ENCODE data around the gene TPGS1.

TPGS1 gene

DNA sequence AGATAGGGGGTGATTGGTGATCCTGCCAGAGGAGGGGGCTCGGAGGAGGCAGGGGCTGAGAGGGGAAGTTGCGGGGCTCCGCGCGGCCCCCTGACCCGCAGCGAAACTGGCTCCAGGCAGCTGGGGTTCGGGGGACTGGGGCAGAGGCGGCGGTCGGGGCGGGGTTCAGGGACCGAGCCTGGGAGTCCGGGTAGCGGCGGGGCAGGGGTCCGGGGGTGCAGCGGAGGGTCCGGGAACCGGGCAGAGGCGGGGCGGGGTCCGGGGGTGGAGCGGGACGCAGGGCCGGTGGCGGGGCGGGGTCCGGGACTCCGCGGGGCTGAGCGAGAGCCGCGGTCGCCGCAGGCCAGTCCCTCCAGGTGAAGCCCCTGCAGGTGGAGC lies 9.8 kb upstream of the TPGS1 start:
- Histone ChIP-seq H2AFZ (ENCODE audit: low read length) (no peak overlapping the region), H3K79me2 (ENCODE audit: insufficient read depth, low read length) (no peaks in the 10 kb centered on the region), H3K4me3 (ENCODE audit: low read depth, low read length, poor library complexity, severe bottlenecking) (no peak overlapping the region), H3K27me3 (ENCODE audit: insufficient read depth, low read length) (no peaks in the 10 kb centered on the region), H3K27ac (ENCODE audit: low read depth, low read length, poor library complexity, severe bottlenecking) (no peak overlapping the region), H3K4me2 (ENCODE audit: low read length) (no peak overlapping the region), H3K9me2 (ENCODE audit: low read depth, low read length) (no peaks in the 10 kb centered on the region), H3K36me3 (ENCODE audit: insufficient read depth, low read length) (no peaks in the 10 kb centered on the region), H3F3A (ENCODE audit: insufficient read depth, low read length) (no peaks in the 10 kb centered on the region), H3K4me1 (ENCODE audit: insufficient read depth, low read length, severe bottlenecking) (no peaks in the 10 kb centered on the region), H3K9ac (ENCODE audit: low read length) (no peak overlapping the region), H4K20me1 (ENCODE audit: insufficient read depth, low read length) (no peaks in the 10 kb centered on the region), H3K9me3 (ENCODE audit: low read length) (0 out of 2 replicates have a peak, but pooled peaks cover under 1% of the 10 kb centered on the region)
- no peak for TF ChIP-seq EZH2 (IDR thresholded peaks at IDR 0.05; ENCODE audit: borderline replicate concordance, low read length)

DNA sequence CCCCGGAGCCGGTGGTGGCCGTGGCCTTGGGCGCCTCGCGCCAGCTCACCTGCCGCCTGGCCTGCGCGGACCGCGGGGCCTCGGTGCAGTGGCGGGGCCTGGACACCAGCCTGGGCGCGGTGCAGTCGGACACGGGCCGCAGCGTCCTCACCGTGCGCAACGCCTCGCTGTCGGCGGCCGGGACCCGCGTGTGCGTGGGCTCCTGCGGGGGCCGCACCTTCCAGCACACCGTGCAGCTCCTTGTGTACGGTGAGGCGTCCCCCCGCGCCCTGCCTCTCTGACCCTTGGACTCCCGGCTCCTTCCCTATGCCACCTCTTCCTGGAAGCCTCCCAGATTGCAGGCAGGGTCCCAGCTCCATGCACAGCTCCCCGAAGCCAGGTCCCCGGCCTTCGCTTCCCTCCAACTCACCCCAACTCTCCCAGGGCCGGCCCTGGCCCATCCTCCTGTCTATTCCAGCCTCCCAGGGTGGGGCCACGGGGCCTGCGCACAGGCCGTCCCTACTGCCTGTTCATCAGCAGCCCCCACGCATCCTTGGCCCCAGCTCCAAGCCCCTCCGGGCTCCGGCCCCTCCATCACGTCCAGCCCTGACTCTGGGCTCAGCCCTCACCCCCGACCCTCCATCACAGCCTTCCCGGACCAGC lies 9.3 kb upstream of the TPGS1 start:
- no peak overlapping the region for H3K4me2 ChIP-seq (ENCODE audit: low read length)
- TF ChIP-seq, protein P1, sequence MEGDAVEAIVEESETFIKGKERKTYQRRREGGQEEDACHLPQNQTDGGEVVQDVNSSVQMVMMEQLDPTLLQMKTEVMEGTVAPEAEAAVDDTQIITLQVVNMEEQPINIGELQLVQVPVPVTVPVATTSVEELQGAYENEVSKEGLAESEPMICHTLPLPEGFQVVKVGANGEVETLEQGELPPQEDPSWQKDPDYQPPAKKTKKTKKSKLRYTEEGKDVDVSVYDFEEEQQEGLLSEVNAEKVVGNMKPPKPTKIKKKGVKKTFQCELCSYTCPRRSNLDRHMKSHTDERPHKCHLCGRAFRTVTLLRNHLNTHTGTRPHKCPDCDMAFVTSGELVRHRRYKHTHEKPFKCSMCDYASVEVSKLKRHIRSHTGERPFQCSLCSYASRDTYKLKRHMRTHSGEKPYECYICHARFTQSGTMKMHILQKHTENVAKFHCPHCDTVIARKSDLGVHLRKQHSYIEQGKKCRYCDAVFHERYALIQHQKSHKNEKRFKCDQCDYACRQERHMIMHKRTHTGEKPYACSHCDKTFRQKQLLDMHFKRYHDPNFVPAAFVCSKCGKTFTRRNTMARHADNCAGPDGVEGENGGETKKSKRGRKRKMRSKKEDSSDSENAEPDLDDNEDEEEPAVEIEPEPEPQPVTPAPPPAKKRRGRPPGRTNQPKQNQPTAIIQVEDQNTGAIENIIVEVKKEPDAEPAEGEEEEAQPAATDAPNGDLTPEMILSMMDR (IDR thresholded peaks at IDR 0.05; ENCODE audit: low read length): no peak
- TF ChIP-seq EZH2 (IDR thresholded peaks at IDR 0.05; ENCODE audit: borderline replicate concordance, low read length): no peak
- H3K27me3 ChIP-seq (ENCODE audit: insufficient read depth, low read length): no peaks in the 10 kb centered on the region
- no peaks in the 10 kb centered on the region for H3F3A ChIP-seq (ENCODE audit: insufficient read depth, low read length)
- H3K9ac ChIP-seq (ENCODE audit: low read length): no peak overlapping the region
- no peaks in the 10 kb centered on the region for H3K4me1 ChIP-seq (ENCODE audit: insufficient read depth, low read length, severe bottlenecking)
- no peaks in the 10 kb centered on the region for H4K20me1 ChIP-seq (ENCODE audit: insufficient read depth, low read length)
- no peaks in the 10 kb centered on the region for H3K36me3 ChIP-seq (ENCODE audit: insufficient read depth, low read length)
- no peak overlapping the region for H3K4me3 ChIP-seq (ENCODE audit: low read depth, low read length, poor library complexity, severe bottlenecking)
- no peaks in the 10 kb centered on the region for H3K79me2 ChIP-seq (ENCODE audit: insufficient read depth, low read length)
- no peak overlapping the region for H2AFZ ChIP-seq (ENCODE audit: low read length)
- 0 out of 2 replicates have a peak, but pooled peaks cover 3% of the 10 kb centered on the region for H3K9me3 ChIP-seq (ENCODE audit: low read length)
- H3K9me2 ChIP-seq (ENCODE audit: low read depth, low read length): no peaks in the 10 kb centered on the region
- no peak overlapping the region for H3K27ac ChIP-seq (ENCODE audit: low read depth, low read length, poor library complexity, severe bottlenecking)

DNA sequence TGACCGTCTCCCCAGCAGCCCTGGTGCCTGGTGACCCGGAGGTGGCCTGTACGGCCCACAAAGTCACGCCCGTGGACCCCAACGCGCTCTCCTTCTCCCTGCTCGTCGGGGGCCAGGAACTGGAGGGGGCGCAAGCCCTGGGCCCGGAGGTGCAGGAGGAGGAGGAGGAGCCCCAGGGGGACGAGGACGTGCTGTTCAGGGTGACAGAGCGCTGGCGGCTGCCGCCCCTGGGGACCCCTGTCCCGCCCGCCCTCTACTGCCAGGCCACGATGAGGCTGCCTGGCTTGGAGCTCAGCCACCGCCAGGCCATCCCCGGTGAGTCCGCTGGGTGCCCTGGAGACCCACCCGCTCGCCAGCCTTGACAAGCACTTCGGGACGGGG lies 8.8 kb upstream of the TPGS1 start:
- H3K9me3 ChIP-seq (ENCODE audit: low read length): 0 out of 2 replicates have a peak, but pooled peaks cover 3% of the 10 kb centered on the region
- H3F3A ChIP-seq (ENCODE audit: insufficient read depth, low read length): no peaks in the 10 kb centered on the region
- no peak overlapping the region for H3K9ac ChIP-seq (ENCODE audit: low read length)
- no peak overlapping the region for H2AFZ ChIP-seq (ENCODE audit: low read length)
- no peaks in the 10 kb centered on the region for H4K20me1 ChIP-seq (ENCODE audit: insufficient read depth, low read length)
- H3K4me2 ChIP-seq (ENCODE audit: low read length): no peak overlapping the region
- H3K79me2 ChIP-seq (ENCODE audit: insufficient read depth, low read length): no peaks in the 10 kb centered on the region
- H3K27ac ChIP-seq (ENCODE audit: low read depth, low read length, poor library complexity, severe bottlenecking): no peak overlapping the region
- no peak for TF ChIP-seq EZH2 (IDR thresholded peaks at IDR 0.05; ENCODE audit: borderline replicate concordance, low read length)
- TF ChIP-seq, protein P1 (IDR thresholded peaks at IDR 0.05; ENCODE audit: low read length): no peak
- no peaks in the 10 kb centered on the region for H3K4me1 ChIP-seq (ENCODE audit: insufficient read depth, low read length, severe bottlenecking)
- H3K36me3 ChIP-seq (ENCODE audit: insufficient read depth, low read length): no peaks in the 10 kb centered on the region
- no peaks in the 10 kb centered on the region for H3K9me2 ChIP-seq (ENCODE audit: low read depth, low read length)
- H3K4me3 ChIP-seq (ENCODE audit: low read depth, low read length, poor library complexity, severe bottlenecking): no peak overlapping the region
- no peaks in the 10 kb centered on the region for H3K27me3 ChIP-seq (ENCODE audit: insufficient read depth, low read length)

Data from OCI-LY1 (cell line).